ENCODE data around the gene TMEM170A. TPM values are rescaled to one million over a fixed set of nuclear protein-coding genes. Genes with fewer than 3 reads are reported as not detected.
A peak's percentile ranks its signal among the peaks of the same experiment; 100 is the strongest.

Gene TMEM170A
- total and polyA plus RNA-seq, 2 of the 13 experiments (the other 11 are each of a cell fraction or from before 2014, with no cell fraction given): 35.7 to 39.7 TPM

DNA sequence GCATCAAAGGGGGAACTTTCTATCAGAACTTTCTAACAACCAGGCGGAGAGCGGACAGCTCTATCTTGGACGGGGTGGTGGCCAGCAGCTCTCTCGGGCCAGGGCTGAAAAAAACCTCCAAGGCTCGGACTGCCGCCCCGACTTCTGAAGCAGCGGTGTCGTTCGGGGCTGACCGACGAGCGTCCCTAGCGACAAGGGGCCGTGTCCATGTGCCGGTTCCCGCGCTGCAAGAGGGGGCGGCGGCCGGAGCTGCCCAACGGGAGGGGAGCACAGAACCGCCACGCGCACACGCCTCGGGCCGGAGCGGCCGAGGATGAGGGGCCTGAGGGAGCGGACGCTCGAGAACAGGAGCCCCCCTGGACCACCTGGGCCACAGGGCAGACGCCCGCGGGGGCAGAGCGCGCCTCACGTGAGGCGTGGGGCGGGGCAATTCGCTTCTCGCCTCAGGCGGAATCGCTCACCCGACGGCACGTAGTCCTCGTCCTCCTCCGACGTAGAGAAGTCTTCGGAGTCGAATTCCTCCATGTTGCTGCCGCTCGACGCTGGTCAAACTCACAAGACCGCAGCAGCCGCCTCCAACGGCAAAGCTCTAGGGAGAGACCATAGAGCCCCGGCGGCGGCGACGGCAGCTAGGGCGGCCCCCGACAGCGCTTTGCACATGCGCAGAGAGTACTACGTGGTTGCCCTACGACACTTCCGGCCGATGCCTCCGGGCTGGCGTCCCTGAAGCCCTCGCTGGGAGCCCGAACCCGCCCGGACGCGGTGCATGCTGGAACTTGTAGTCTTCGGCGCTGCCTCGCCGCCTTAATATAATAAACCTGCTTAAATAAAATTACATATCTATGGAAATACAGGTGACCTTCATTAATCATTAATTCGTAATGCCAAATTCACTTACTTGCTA lies 31.4 kb downstream of the TMEM170A start, which contains the start of gene CFDP1 (continued):
- TF ChIP-seq, protein P1, sequence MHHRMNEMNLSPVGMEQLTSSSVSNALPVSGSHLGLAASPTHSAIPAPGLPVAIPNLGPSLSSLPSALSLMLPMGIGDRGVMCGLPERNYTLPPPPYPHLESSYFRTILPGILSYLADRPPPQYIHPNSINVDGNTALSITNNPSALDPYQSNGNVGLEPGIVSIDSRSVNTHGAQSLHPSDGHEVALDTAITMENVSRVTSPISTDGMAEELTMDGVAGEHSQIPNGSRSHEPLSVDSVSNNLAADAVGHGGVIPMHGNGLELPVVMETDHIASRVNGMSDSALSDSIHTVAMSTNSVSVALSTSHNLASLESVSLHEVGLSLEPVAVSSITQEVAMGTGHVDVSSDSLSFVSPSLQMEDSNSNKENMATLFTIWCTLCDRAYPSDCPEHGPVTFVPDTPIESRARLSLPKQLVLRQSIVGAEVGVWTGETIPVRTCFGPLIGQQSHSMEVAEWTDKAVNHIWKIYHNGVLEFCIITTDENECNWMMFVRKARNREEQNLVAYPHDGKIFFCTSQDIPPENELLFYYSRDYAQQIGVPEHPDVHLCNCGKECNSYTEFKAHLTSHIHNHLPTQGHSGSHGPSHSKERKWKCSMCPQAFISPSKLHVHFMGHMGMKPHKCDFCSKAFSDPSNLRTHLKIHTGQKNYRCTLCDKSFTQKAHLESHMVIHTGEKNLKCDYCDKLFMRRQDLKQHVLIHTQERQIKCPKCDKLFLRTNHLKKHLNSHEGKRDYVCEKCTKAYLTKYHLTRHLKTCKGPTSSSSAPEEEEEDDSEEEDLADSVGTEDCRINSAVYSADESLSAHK (CRISPR knock-in tag; IDR thresholded peaks at IDR 0.05; ENCODE audit: borderline replicate concordance): peak; percentile 42; the same call in 1 of the 2 replicates
- TF ChIP-seq ZBTB1 (CRISPR knock-in tag; IDR thresholded peaks at IDR 0.05; ENCODE audit: borderline replicate concordance) (no peak; the same call in 1 of the 2 replicates), NFRKB (IDR thresholded peaks at IDR 0.05) (no peak), RAD21 (CRISPR knock-in tag; IDR thresholded peaks at IDR 0.05) (peak; percentile 23; the same call in 1 of the 2 replicates), ZNF850 (CRISPR knock-in tag; conservative IDR thresholded peaks at IDR 0.05) (no peak), HDAC1 (CRISPR knock-in tag; IDR thresholded peaks at IDR 0.05) (peak; percentile 99), ZNF441 (CRISPR knock-in tag; IDR thresholded peaks at IDR 0.05; ENCODE audit: borderline replicate concordance) (peak; percentile 91), ETV5 (CRISPR knock-in tag; IDR thresholded peaks at IDR 0.05; ENCODE audit: borderline replicate concordance) (peak; percentile 43), TCF7L2 (IDR thresholded peaks at IDR 0.05; ENCODE audit: low read depth, low read length) (no peak), ZFP41 (CRISPR knock-in tag; IDR thresholded peaks at IDR 0.05; ENCODE audit: borderline replicate concordance) (peak; percentile 97), SRF (IDR thresholded peaks at IDR 0.05; ENCODE audit: low read depth, low read length) (peak; percentile 27; the same call in 1 of the 2 replicates), FOXA1 (IDR thresholded peaks at IDR 0.05) (no peak), FOXA1 (CRISPR knock-in tag; IDR thresholded peaks at IDR 0.05) (no peak), ZNF101 (CRISPR knock-in tag; IDR thresholded peaks at IDR 0.05; ENCODE audit: borderline replicate concordance, low read depth) (peak; percentile 92; the same call in 1 of the 2 replicates)
- TF ChIP-seq, protein P2, sequence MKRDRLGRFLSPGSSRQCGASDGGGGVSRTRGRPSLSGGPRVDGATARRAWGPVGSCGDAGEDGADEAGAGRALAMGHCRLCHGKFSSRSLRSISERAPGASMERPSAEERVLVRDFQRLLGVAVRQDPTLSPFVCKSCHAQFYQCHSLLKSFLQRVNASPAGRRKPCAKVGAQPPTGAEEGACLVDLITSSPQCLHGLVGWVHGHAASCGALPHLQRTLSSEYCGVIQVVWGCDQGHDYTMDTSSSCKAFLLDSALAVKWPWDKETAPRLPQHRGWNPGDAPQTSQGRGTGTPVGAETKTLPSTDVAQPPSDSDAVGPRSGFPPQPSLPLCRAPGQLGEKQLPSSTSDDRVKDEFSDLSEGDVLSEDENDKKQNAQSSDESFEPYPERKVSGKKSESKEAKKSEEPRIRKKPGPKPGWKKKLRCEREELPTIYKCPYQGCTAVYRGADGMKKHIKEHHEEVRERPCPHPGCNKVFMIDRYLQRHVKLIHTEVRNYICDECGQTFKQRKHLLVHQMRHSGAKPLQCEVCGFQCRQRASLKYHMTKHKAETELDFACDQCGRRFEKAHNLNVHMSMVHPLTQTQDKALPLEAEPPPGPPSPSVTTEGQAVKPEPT (CRISPR knock-in tag; IDR thresholded peaks at IDR 0.05; ENCODE audit: low read depth): peak; percentile 94
- TF ChIP-seq, protein P3, sequence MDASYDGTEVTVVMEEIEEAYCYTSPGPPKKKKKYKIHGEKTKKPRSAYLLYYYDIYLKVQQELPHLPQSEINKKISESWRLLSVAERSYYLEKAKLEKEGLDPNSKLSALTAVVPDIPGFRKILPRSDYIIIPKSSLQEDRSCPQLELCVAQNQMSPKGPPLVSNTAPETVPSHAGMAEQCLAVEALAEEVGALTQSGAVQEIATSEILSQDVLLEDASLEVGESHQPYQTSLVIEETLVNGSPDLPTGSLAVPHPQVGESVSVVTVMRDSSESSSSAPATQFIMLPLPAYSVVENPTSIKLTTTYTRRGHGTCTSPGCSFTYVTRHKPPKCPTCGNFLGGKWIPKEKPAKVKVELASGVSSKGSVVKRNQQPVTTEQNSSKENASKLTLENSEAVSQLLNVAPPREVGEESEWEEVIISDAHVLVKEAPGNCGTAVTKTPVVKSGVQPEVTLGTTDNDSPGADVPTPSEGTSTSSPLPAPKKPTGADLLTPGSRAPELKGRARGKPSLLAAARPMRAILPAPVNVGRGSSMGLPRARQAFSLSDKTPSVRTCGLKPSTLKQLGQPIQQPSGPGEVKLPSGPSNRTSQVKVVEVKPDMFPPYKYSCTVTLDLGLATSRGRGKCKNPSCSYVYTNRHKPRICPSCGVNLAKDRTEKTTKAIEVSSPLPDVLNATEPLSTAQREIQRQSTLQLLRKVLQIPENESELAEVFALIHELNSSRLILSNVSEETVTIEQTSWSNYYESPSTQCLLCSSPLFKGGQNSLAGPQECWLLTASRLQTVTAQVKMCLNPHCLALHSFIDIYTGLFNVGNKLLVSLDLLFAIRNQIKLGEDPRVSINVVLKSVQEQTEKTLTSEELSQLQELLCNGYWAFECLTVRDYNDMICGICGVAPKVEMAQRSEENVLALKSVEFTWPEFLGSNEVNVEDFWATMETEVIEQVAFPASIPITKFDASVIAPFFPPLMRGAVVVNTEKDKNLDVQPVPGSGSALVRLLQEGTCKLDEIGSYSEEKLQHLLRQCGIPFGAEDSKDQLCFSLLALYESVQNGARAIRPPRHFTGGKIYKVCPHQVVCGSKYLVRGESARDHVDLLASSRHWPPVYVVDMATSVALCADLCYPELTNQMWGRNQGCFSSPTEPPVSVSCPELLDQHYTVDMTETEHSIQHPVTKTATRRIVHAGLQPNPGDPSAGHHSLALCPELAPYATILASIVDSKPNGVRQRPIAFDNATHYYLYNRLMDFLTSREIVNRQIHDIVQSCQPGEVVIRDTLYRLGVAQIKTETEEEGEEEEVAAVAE (CRISPR knock-in tag; IDR thresholded peaks at IDR 0.05; ENCODE audit: borderline replicate concordance): 0 out of 2 replicates have a peak, but pooled peaks have one; percentile 51
- TF ChIP-seq, protein P4, sequence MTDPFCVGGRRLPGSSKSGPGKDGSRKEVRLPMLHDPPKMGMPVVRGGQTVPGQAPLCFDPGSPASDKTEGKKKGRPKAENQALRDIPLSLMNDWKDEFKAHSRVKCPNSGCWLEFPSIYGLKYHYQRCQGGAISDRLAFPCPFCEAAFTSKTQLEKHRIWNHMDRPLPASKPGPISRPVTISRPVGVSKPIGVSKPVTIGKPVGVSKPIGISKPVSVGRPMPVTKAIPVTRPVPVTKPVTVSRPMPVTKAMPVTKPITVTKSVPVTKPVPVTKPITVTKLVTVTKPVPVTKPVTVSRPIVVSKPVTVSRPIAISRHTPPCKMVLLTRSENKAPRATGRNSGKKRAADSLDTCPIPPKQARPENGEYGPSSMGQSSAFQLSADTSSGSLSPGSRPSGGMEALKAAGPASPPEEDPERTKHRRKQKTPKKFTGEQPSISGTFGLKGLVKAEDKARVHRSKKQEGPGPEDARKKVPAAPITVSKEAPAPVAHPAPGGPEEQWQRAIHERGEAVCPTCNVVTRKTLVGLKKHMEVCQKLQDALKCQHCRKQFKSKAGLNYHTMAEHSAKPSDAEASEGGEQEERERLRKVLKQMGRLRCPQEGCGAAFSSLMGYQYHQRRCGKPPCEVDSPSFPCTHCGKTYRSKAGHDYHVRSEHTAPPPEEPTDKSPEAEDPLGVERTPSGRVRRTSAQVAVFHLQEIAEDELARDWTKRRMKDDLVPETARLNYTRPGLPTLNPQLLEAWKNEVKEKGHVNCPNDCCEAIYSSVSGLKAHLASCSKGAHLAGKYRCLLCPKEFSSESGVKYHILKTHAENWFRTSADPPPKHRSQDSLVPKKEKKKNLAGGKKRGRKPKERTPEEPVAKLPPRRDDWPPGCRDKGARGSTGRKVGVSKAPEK (CRISPR knock-in tag; IDR thresholded peaks at IDR 0.05; ENCODE audit: borderline replicate concordance): peak; percentile 83; the same call in 1 of the 2 replicates
